Lower lobe of right lung (tissue), 2 donors: ENCODE measurements around the gene HS6ST1. TPM values are rescaled to one million over a fixed set of nuclear protein-coding genes. Genes with fewer than 3 reads are reported as not detected.

Source experiments
- ATAC-seq, 2 donors: fragments of 200-7000 bp; cut with Tn5 transposase; one replicate each; pipeline ENCODE4 v1.9.1; 2020 to 2022; ENCODE audit warnings: mild to moderate bottlenecking in 2 of 2, moderate library complexity in 2 of 2
- DNase-seq: peaks from one replicate; pipeline ENCODE4 v3.0.0-alpha.2; 2020
- H3K27ac ChIP-seq: fragments of 200-600 bp; one replicate; pipeline ENCODE4 v1.8.0; 2022
- H3K27me3 ChIP-seq: fragments of 200-600 bp; one replicate; pipeline ENCODE4 v1.8.0; 2022; ENCODE audit warnings: low read depth
- H3K36me3 ChIP-seq: fragments of 200-600 bp; one replicate; pipeline ENCODE4 v1.8.0; 2022; ENCODE audit warnings: mild to moderate bottlenecking
- H3K4me1 ChIP-seq: fragments of 200-600 bp; one replicate; pipeline ENCODE4 v1.8.0; 2022
- H3K4me3 ChIP-seq: fragments of 200-600 bp; one replicate; pipeline ENCODE4 v1.8.0; 2022; ENCODE audit warnings: mild to moderate bottlenecking
- H3K9me3 ChIP-seq: fragments of 200-600 bp; one replicate; pipeline ENCODE4 v1.8.0; 2022
- CTCF ChIP-seq: fragments of 200-600 bp; IDR thresholded peaks from one replicate; pipeline ENCODE4 v1.8.0; 2022; ENCODE audit warnings: antibody characterized with exemption, mild to moderate bottlenecking
- intact Hi-C: fragments of 100-400 bp; cut with DNase I; formaldehyde crosslinking; loops from one replicate; pipeline ENCODE4 v1.11.0; 2022
- total RNA-seq: library from RNA; stranded (reverse); fragmentation: NEBNext Ultra II Directional; extraction: Animal tissue kit (Norgen Biotek cat#: 25700); gene quantifications from one replicate; pipeline ENCODE4 v1.2.1, GENCODE V29; 2021
- donor health status: DM: no; HTN: yes; CAD: no; lungs with severe emphysema.

HS6ST1 gene
- total RNA-seq, 1 donor from 2014 or later, result 26.3 TPM

DNA sequence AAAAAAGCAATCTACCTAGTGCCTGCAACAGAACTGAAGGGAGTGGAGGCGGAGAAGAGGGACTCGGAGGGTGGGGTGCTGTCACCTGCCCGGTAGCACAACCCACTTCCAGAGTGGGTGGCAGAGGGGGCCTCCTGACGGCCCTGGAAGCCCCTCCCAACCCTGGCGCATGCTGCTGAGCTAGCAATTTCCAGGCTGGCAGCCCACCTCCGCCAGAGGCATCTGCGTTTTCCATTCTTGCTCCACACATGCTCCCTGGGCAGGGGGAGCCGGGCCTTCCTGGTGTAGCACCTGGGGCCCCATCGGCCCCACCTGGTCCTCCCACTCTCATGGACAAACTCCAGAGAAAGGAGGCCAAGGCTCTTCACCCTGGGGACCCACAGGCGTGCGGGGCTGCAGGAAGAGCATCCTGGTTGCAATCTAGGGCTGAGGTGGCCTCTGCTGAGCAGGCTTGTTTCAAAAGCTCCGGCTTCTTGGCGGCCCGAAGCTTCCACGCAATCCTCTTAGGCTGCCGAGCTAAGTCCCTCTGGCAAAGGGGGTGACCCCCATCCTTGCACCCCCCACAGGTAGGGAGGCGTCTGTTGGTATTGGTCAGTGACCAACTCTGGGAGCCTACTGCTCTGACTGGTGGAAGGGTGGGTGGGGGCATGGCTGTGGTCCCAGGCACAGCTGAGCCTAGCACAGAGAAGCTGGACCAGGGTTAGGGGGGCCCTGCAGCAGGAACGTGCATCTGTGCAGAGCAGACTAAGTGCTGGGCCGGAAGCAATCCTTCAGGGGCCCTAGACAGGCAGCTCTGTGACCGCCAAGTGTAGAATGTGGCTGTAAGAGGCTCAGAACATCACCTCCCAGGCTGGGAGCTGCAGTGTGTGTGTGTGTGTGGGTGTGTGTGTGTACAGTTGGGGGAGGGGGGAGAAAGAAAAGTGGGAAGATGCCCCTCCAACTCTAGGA, 2.6 kb downstream of the HS6ST1 start:
- H3K4me3 ChIP-seq, result peak overlapping the region; percentile 80
- peaks cover 56% of the 10 kb centered on the region for H3K4me1 ChIP-seq
- TF ChIP-seq CTCF, result no peak

DNA sequence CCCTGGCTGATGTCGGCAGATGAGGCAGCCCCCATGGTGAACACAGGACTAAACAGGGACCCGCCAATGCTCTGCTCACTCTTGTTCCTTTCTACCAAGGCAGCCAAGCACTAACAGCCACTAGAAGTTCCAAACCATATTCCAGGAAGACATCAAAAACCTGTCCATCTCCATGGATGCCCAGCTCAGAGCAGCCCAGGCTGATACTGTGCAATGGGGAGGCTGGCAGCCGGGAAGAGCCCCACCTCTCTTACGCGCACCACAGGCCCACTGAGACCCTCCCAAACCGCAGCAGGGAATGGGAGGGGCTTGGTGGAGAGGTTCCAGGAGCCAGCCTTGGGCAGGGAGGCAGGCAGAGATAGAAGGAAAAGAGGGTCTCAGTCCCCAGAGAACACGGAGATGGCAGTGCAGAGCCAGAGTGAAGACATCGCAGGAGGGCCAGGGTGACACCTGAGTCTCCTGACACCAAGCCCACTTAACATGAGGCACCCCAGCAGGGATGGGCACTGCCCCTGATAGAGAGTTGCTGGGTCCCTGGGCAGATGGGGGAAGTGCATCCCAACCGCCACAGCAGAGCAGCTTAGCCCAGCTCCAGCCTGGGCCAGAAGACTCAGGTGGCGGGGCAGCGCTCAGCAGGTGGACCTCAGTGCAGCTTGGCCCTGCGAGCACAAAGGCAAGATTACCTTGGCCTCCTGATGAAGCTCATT, 3.4 kb downstream of the HS6ST1 start:
- Histone ChIP-seq H3K9me3 (no peaks in the 10 kb centered on the region), H3K27ac (no peak overlapping the region), H3K27me3 (no peaks in the 10 kb centered on the region), H3K4me3 (peak overlapping the region; percentile 80), H3K36me3 (peaks cover 9% of the 10 kb centered on the region), H3K4me1 (peaks cover 54% of the 10 kb centered on the region)
- ATAC-seq (no peak), DNase-seq (peak; percentile 41)
- no peak for TF ChIP-seq CTCF
- intact Hi-C loops, result no loop called here

More for the DNA sequence above, 2.6 kb downstream of the HS6ST1 start:
- H3K9me3 ChIP-seq, result no peaks in the 10 kb centered on the region
- no peaks in the 10 kb centered on the region for H3K27me3 ChIP-seq
- intact Hi-C loops, result no loop called here
- H3K36me3 ChIP-seq, result peaks cover 9% of the 10 kb centered on the region
- DNase-seq (peak; percentile 45), ATAC-seq (no peak)
- H3K27ac ChIP-seq, result no peak overlapping the region

GRCh38 chr2:128314348-128315121, 4.1 kb downstream of the HS6ST1 start:
- no peaks in the 10 kb centered on the region for H3K27me3 ChIP-seq
- peaks cover 9% of the 10 kb centered on the region for H3K36me3 ChIP-seq
- TF ChIP-seq CTCF, result no peak
- H3K27ac ChIP-seq, result no peak overlapping the region
- DNase-seq, result peak; percentile 31
- ATAC-seq, result no peak
- intact Hi-C loops, result no loop called here
- H3K4me1 ChIP-seq, result peaks cover 61% of the 10 kb centered on the region
- H3K4me3 ChIP-seq, result no peak overlapping the region
- H3K9me3 ChIP-seq, result no peaks in the 10 kb centered on the region

- ATAC-seq, result no peak
- intact Hi-C loops, result no loop called here
Observed at GRCh38 chr2:128313931-128314347, 4.7 kb downstream of the HS6ST1 start.

More at GRCh38 chr2:128313931-128314347, 4.7 kb downstream of the HS6ST1 start:
- no peak overlapping the region for H3K4me3 ChIP-seq
- no peak for TF ChIP-seq CTCF
- H3K27me3 ChIP-seq, result no peaks in the 10 kb centered on the region
- DNase-seq, result no peak
- no peak overlapping the region for H3K27ac ChIP-seq
- no peaks in the 10 kb centered on the region for H3K9me3 ChIP-seq
- peaks cover 61% of the 10 kb centered on the region for H3K4me1 ChIP-seq
- peaks cover 9% of the 10 kb centered on the region for H3K36me3 ChIP-seq
